GM15510 (cell line): ENCODE results near the gene CD34.

Source experiments
- POLR2A ChIP-seq: IDR thresholded peaks from 3 replicates; pipeline ENCODE4 v1.6.1; 2011; ENCODE audit warnings: borderline replicate concordance; ENCODE audit not compliant: insufficient read length; ENCODE audit errors: extremely low read depth

Gene CD34

GRCh38 chr1:207873055-207873890 lies 37.7 kb downstream of the CD34 start:
- TF ChIP-seq POLR2A, result no peak

GRCh38 chr1:207872621-207873020 lies 38.3 kb downstream of the CD34 start:
- no peak for TF ChIP-seq POLR2A

DNA sequence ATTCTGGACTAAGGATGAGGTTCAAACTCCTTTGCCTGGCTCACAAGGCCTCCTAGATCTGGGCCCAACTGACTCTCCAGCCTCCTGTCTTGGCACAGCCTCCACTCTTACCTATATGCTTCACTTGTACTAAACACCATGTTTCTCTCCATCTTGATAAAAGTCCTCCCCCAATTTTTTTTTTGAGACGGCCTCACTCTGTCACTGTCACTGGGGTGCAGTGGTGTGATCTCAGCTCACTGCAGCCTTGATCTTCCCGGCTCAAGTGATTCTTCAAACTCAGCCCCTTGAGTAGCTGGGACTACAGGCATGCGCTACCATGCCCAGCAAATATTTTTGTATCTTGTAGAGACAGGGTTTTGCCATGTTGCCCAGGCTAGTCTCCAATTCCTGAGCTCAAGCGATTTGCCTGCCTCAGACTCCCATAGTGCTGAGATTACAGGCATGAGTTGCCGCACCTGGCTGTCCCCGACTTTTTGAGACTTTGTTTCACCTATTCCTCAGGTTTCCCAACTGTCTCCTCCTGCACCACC lies 39.7 kb downstream of the CD34 start:
- TF ChIP-seq POLR2A, result no peak

- TF ChIP-seq POLR2A, result no peak
Observed at GRCh38 chr1:207870306-207871031, 40.5 kb downstream of the CD34 start.

DNA sequence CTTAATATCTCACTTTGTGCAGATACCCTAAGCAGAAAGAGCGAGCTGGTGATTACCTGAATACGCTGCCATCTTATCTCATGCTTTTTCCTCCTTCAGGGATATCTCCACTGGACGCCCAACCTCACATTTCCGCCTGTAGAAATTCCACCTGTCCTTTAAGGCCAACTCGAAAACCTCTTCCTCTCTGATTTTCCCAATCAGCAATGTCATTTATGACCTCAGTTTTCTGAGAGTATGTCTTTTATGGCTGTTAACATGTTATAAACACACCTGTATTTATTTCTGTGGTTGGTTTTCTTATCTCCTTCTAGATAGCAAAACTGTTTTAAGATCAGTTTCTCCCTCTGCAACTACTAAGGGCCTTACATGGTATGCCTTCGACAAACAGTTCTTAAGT lies 41.1 kb downstream of the CD34 start:
- TF ChIP-seq POLR2A, result no peak

DNA sequence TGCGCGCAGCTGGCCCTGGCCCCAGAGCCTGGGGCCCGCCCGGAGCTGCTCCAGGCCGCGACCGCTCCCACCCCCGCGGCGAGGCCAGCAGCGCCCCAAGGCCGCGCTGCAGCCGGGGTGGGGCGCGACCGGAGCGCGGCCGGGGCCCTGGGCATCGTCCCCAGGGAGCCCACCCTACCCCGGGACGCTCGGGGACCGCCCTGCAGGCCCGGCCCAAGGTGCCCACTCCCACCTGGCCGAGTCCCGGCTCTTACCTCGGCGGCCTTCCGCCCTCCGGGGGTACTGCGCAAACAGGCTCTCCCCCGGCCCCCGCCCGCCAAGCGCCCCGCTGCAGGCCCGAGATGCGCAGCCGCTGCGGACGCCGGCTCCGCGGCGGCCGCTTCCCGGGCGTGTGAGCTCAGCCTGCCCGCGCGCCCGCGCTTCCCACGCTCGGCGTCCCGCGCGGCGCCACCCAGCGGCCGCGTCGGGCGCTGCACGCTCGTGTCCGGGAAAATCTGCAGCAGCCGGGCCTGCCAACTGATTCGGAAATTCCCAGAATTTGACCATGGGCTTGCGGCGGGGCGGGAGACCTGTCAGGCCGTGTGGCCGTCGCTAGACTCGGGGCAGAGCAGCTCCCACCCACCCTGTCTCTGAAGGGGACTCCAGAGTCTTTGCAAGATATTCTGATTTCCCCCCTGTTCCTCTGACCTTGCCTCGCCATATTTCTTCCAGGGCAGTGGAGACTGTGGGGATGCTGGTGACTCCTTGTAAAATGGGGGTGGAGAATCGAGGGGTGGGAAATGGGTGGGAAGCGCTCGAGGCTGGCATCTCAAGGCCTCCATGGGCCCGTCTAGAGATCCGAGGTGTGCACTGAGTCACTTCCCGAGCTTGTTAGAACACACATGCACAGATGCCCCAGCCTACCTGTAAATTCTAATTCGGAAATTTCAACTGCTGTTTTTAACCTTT lies 41.9 kb downstream of the CD34 start:
- peak; percentile 64 for TF ChIP-seq POLR2A

GRCh38 chr1:207868251-207868773 lies 42.6 kb downstream of the CD34 start:
- TF ChIP-seq POLR2A, result no peak

GRCh38 chr1:207867136-207868109 lies 43.5 kb downstream of the CD34 start:
- no peak for TF ChIP-seq POLR2A

- TF ChIP-seq POLR2A, result no peak
Observed at GRCh38 chr1:207866471-207867135, 44.3 kb downstream of the CD34 start.

GRCh38 chr1:207863893-207864535 lies 46.9 kb downstream of the CD34 start:
- no peak for TF ChIP-seq POLR2A

- no peak for TF ChIP-seq POLR2A
Observed at GRCh38 chr1:207862241-207862787, 48.6 kb downstream of the CD34 start.
